A549 (cell line): Measurements from ENCODE around the gene INPP4B. TPM values are rescaled to one million over a fixed set of nuclear protein-coding genes. Genes with fewer than 3 reads are reported as not detected.

Source experiments
- ATAC-seq, 2 experiments: fragments of 200-7000 bp in 1 of 2; fragments of >200 bp in 1 of 2; cut with Nextera tagmentation in 1 of 2; cut with Tn5 transposase in 1 of 2; 3 replicates each; pipeline versions ENCODE4 v1.8.0 to v1.9.1; 2018 to 2020; ENCODE audit warnings: mild to moderate bottlenecking in 1 of 2, moderate library complexity in 1 of 2
- CTCF ChIA-PET: fragments of 300-600 bp; sonication (Branson Sonifier 250); formaldehyde crosslinking; extraction: SDS; loops from one replicate; lab custom pipeline; 2021; ENCODE audit warnings: antibody characterized with exemption, inconsistent platforms; lab: Yijun Ruan, JAX
- POLR2A ChIA-PET: fragments of 350-600 bp; formaldehyde crosslinking; extraction: SDS; loops from one replicate; lab custom pipeline; 2021; ENCODE audit warnings: antibody characterized with exemption, inconsistent platforms; lab: Yijun Ruan, JAX
- DNase-seq, 2 experiments: peaks; one replicate each; pipeline versions ENCODE4 v3.0.0 to v3.0.0-alpha.2; 2011 to 2016; ENCODE audit warnings: low read depth in 1 of 2, low spot score in 1 of 2
- FAIRE-seq: peaks from 2 replicates; lab custom pipeline; 2011; peaks lifted over from hg19 to GRCh38; lab: Jason Lieb, UNC
- H3K27ac ChIP-seq, 2 experiments: fragments of >200 bp; sonication (Bioruptor Twin); formaldehyde crosslinking; 3 replicates each; pipeline ENCODE4 v1.5.1; 2016 to 2017
- H3K4me1 ChIP-seq: fragments of >200 bp; sonication (Bioruptor Twin); formaldehyde crosslinking; 3 replicates; pipeline ENCODE4 v1.6.1; 2016
- H3K4me2 ChIP-seq: fragments of >200 bp; sonication (Bioruptor Twin); formaldehyde crosslinking; 3 replicates; pipeline ENCODE4 v1.6.1; 2016
- H3K4me3 ChIP-seq: fragments of >200 bp; sonication (Bioruptor Twin); formaldehyde crosslinking; 3 replicates; pipeline ENCODE4 v1.5.1; 2016
- H3K9me3 ChIP-seq: fragments of >200 bp; sonication (Bioruptor Twin); formaldehyde crosslinking; 3 replicates; pipeline ENCODE4 v1.6.1; 2016
- BCL3 ChIP-seq: fragments of >200 bp; sonication (Bioruptor Twin); formaldehyde crosslinking; IDR thresholded peaks from 3 replicates; pipeline ENCODE4 v1.6.1; 2016
- BHLHE40 ChIP-seq: IDR thresholded peaks from 2 replicates; pipeline ENCODE4 v1.6.1; 2012; ENCODE audit warnings: low read depth, low read length, inconsistent platforms
- CTCF ChIP-seq: fragments of >200 bp; sonication (Bioruptor Twin); formaldehyde crosslinking; IDR thresholded peaks from 3 replicates; pipeline ENCODE4 v1.5.1; 2016
- EP300 ChIP-seq, 2 experiments: fragments of >200 bp; sonication (Bioruptor Twin); formaldehyde crosslinking; IDR thresholded peaks; 2 replicates in 1 of 2; 3 replicates in 1 of 2; pipeline ENCODE4 v1.6.1; 2016 to 2017
- HMGXB4 ChIP-seq: fragments of 250-450 bp; sonication (Bioruptor Pico); IDR thresholded peaks from 2 replicates; pipeline ENCODE4 v1.5.0; 2021; ENCODE audit warnings: mild to moderate bottlenecking, moderate library complexity, borderline replicate concordance
- HOXB5 ChIP-seq: fragments of 250-450 bp; sonication (Bioruptor Pico); IDR thresholded peaks from 2 replicates; pipeline ENCODE4 v1.5.0; 2020; ENCODE audit warnings: mild to moderate bottlenecking, moderate library complexity
- JUN ChIP-seq, 2 experiments: fragments of >200 bp; sonication (Bioruptor Twin); formaldehyde crosslinking; IDR thresholded peaks; 2 replicates in 1 of 2; 3 replicates in 1 of 2; pipeline ENCODE4 v1.6.1; 2016 to 2017
- MAFK ChIP-seq: fragments of 450-650 bp; IDR thresholded peaks from 2 replicates; pipeline ENCODE4 v1.6.1; 2014; ENCODE audit not compliant: partially characterized antibody
- PHF8 ChIP-seq: fragments of 200-600 bp; sonication (generic); IDR thresholded peaks from 2 replicates; pipeline ENCODE4 v1.6.1; 2016; ENCODE audit warnings: low read depth, mild to moderate bottlenecking, antibody characterized with exemption, moderate library complexity, borderline replicate concordance
- REST ChIP-seq: fragments of 200-600 bp; sonication (generic); IDR thresholded peaks from 2 replicates; pipeline ENCODE4 v1.6.1; 2016; ENCODE audit warnings: antibody characterized with exemption, mild to moderate bottlenecking, moderate library complexity
- RNF2 ChIP-seq: fragments of 200-600 bp; sonication (generic); IDR thresholded peaks from 2 replicates; pipeline ENCODE4 v1.6.1; 2016; ENCODE audit warnings: low read depth, mild to moderate bottlenecking, antibody characterized with exemption, moderate library complexity, borderline replicate concordance
- ZC3H11A ChIP-seq: fragments of 450-650 bp; IDR thresholded peaks from 2 replicates; pipeline ENCODE4 v1.6.1; 2014; ENCODE audit warnings: antibody characterized with exemption, mild to moderate bottlenecking
- ZNF302 ChIP-seq: fragments of 250-450 bp; sonication (Bioruptor Pico); IDR thresholded peaks from 2 replicates; pipeline ENCODE4 v1.9.0; 2021; ENCODE audit warnings: inconsistent platforms, mild to moderate bottlenecking, moderate library complexity
- WGBS: methylation state at CpG from one replicate; pipeline ENCODE4 v1.1.6; 2017; ENCODE audit errors: missing lambda C conversion rate; 5-methylcytosine and 5-hydroxymethylcytosine counted together
- polyA plus RNA-seq, 4 experiments: library from polyadenylated mRNA; depleted of rRNA in 3 of 4; stranded (reverse); fragments of >200 nt; fragmentation: RNase III in 1 of 4; extraction: RNeasy Plus Mini Kit Qiagen cat#74134 plus additional on column Dnase treatment in 1 of 4; gene quantifications; 2 replicates in 3 of 4; 3 replicates in 1 of 4; pipeline ENCODE4 v1.2.3, GENCODE V29; 2011 to 2017

The INPP4B gene
- polyA plus RNA-seq, 2 of the 4 experiments (the other 2 are of a cell fraction) = 7.2 to 14.9 TPM

GRCh38 chr4:142194905-142195304 is 651.2 kb downstream of the INPP4B start:
- WGBS = 92% methylated on average over 2 of the region's 2 CpGs
- ChIA-PET POLR2A (no interaction called here), CTCF (no interaction called here)
- Histone ChIP-seq H3K4me2 (no peak overlapping the region), H3K4me1 (no peaks in the 10 kb centered on the region), H3K9me3 (no peaks in the 10 kb centered on the region), H3K27ac (no peak overlapping the region), H3K4me3 (no peak overlapping the region)
- TF ChIP-seq HOXB5 (CRISPR knock-in tag) (no peak), HMGXB4 (CRISPR knock-in tag) (no peak), MAFK (no peak), ZC3H11A (no peak), BCL3 (no peak), JUN (IDR thresholded peaks at IDR 0.05) (no peak), ZNF302 (CRISPR knock-in tag) (no peak), RNF2 (no peak)
- DNase-seq (no peak), ATAC-seq (no peak), FAIRE-seq (no peak)

- no peak for ATAC-seq
- 49% methylated on average over 3 of the region's 3 CpGs for WGBS
- Histone ChIP-seq H3K9me3 (no peaks in the 10 kb centered on the region), H3K27ac (no peak overlapping the region), H3K4me2 (no peak overlapping the region), H3K4me3 (no peak overlapping the region), H3K4me1 (no peaks in the 10 kb centered on the region)
- no peak for FAIRE-seq
- DNase-seq = no peak
- POLR2A ChIA-PET = no interaction called here
- CTCF ChIA-PET = no interaction called here
- TF ChIP-seq PHF8 (no peak), BHLHE40 (no peak), CTCF (no peak)
Measured at GRCh38 chr4:142191901-142192300, 654.2 kb downstream of the INPP4B start.

- H3K4me1 ChIP-seq = no peaks in the 10 kb centered on the region
- POLR2A ChIA-PET = no interaction called here
- TF ChIP-seq PHF8 (no peak), BCL3 (no peak), REST (no peak), EP300 (IDR thresholded peaks at IDR 0.05) (no peak)
- WGBS = 83% methylated on average over 3 of the region's 3 CpGs
- no peak overlapping the region for H3K27ac ChIP-seq
- H3K4me3 ChIP-seq = no peak overlapping the region
- FAIRE-seq (no peak), ATAC-seq (no peak), DNase-seq (no peak)
- CTCF ChIA-PET = no interaction called here
- H3K9me3 ChIP-seq = no peaks in the 10 kb centered on the region
- no peak overlapping the region for H3K4me2 ChIP-seq
Measured at GRCh38 chr4:142181021-142181420, 665.1 kb downstream of the INPP4B start.
